ENCODE results near the gene POLD1.

The POLD1 gene

GRCh38 chr19:50413531-50413930 is 29.4 kb downstream of the POLD1 start:
- Histone ChIP-seq H2AFZ (ENCODE audit: low read depth, low read length, severe bottlenecking) (no peak overlapping the region), H3K9me3 (ENCODE audit: insufficient read depth, low read length) (no peaks in the 10 kb centered on the region), H3K4me3 (ENCODE audit: insufficient read depth, low read length, poor library complexity, severe bottlenecking) (no peak overlapping the region), H3K79me2 (ENCODE audit: insufficient read depth, low read length) (no peaks in the 10 kb centered on the region), H4K20me1 (ENCODE audit: low read depth, low read length) (no peaks in the 10 kb centered on the region), H3K9me2 (replicated peaks; ENCODE audit: insufficient read depth, low read length) (no peaks in the 10 kb centered on the region), H3K9ac (ENCODE audit: low read length) (no peak overlapping the region), H3F3A (ENCODE audit: insufficient read depth) (peaks cover 44% of the 10 kb centered on the region), H3K27ac (ENCODE audit: low read depth, low read length) (no peak overlapping the region), H3K4me2 (ENCODE audit: low read depth, low read length, poor library complexity, severe bottlenecking) (no peak overlapping the region), H3K36me3 (ENCODE audit: low read length) (no peaks in the 10 kb centered on the region), H3K27me3 (ENCODE audit: low read length) (no peaks in the 10 kb centered on the region)
- TF ChIP-seq EZH2phosphoT487 (conservative IDR thresholded peaks at IDR 0.05; ENCODE audit: low read length) (no peak), CTCF (IDR thresholded peaks at IDR 0.05; ENCODE audit: insufficient read depth, low read length, poor library complexity, severe bottlenecking) (no peak)

GRCh38 chr19:50414864-50415660 is 30.9 kb downstream of the POLD1 start:
- H3K9me3 ChIP-seq (ENCODE audit: insufficient read depth, low read length): no peaks in the 10 kb centered on the region
- H3K27me3 ChIP-seq (ENCODE audit: low read length): no peaks in the 10 kb centered on the region
- peak overlapping the region; percentile 66 for H3K4me2 ChIP-seq (ENCODE audit: low read depth, low read length, poor library complexity, severe bottlenecking)
- H3F3A ChIP-seq (ENCODE audit: insufficient read depth): peaks cover 54% of the 10 kb centered on the region
- TF ChIP-seq CTCF (IDR thresholded peaks at IDR 0.05; ENCODE audit: insufficient read depth, low read length, poor library complexity, severe bottlenecking) (peak; percentile 74), EZH2phosphoT487 (conservative IDR thresholded peaks at IDR 0.05; ENCODE audit: low read length) (no peak)
- H3K79me2 ChIP-seq (ENCODE audit: insufficient read depth, low read length): peaks cover 10% of the 10 kb centered on the region
- H3K9me2 ChIP-seq (replicated peaks; ENCODE audit: insufficient read depth, low read length): no peaks in the 10 kb centered on the region
- H3K27ac ChIP-seq (ENCODE audit: low read depth, low read length): peak overlapping the region; percentile 100
- no peak overlapping the region for H3K4me3 ChIP-seq (ENCODE audit: insufficient read depth, low read length, poor library complexity, severe bottlenecking)
- H3K36me3 ChIP-seq (ENCODE audit: low read length): peaks cover 2% of the 10 kb centered on the region; the same call in 1 of the 2 replicates
- H3K9ac ChIP-seq (ENCODE audit: low read length): peak overlapping the region; percentile 61
- no peak overlapping the region for H2AFZ ChIP-seq (ENCODE audit: low read depth, low read length, severe bottlenecking)
- H4K20me1 ChIP-seq (ENCODE audit: low read depth, low read length): no peaks in the 10 kb centered on the region

- H3K9me2 ChIP-seq (replicated peaks; ENCODE audit: insufficient read depth, low read length): no peaks in the 10 kb centered on the region
- H3K4me2 ChIP-seq (ENCODE audit: low read depth, low read length, poor library complexity, severe bottlenecking): peak overlapping the region; percentile 66
- H3K79me2 ChIP-seq (ENCODE audit: insufficient read depth, low read length): peaks cover 16% of the 10 kb centered on the region
- TF ChIP-seq EZH2phosphoT487 (conservative IDR thresholded peaks at IDR 0.05; ENCODE audit: low read length): no peak
- TF ChIP-seq CTCF (IDR thresholded peaks at IDR 0.05; ENCODE audit: insufficient read depth, low read length, poor library complexity, severe bottlenecking): no peak
- peak overlapping the region; percentile 100 for H3K27ac ChIP-seq (ENCODE audit: low read depth, low read length)
- no peak overlapping the region for H2AFZ ChIP-seq (ENCODE audit: low read depth, low read length, severe bottlenecking)
- H3K36me3 ChIP-seq (ENCODE audit: low read length): peaks cover 5% of the 10 kb centered on the region; the same call in 1 of the 2 replicates
- peak overlapping the region; percentile 61 for H3K9ac ChIP-seq (ENCODE audit: low read length)
- H4K20me1 ChIP-seq (ENCODE audit: low read depth, low read length): no peaks in the 10 kb centered on the region
- H3K27me3 ChIP-seq (ENCODE audit: low read length): no peaks in the 10 kb centered on the region
- no peak overlapping the region for H3K4me3 ChIP-seq (ENCODE audit: insufficient read depth, low read length, poor library complexity, severe bottlenecking)
- H3F3A ChIP-seq (ENCODE audit: insufficient read depth): peaks cover 59% of the 10 kb centered on the region
- H3K9me3 ChIP-seq (ENCODE audit: insufficient read depth, low read length): no peaks in the 10 kb centered on the region
These were observed 31.5 kb downstream of the POLD1 start for GRCh38 chr19:50415661-50416033.
